AG09319 (cell line): ENCODE results near the gene TLX2.
"Not testable (repeated sequence)": the region's sequence is repeated elsewhere in the genome, so short reads cannot be mapped to it uniquely, and the experiment has no call there.

Experiments
- DNase-seq: peaks from one replicate; pipeline ENCODE4 v3.0.0-alpha.2; 2010; ENCODE audit warnings: low read depth; ENCODE audit errors: extremely low read depth
- TF ChIP-seq, protein P1 (sequence below): IDR thresholded peaks from 2 replicates; pipeline ENCODE4 v1.5.1; 2011; ENCODE audit warnings: low read depth, mild to moderate bottlenecking, inconsistent platforms, low read length, moderate library complexity

TLX2 gene

GRCh38 chr2:74514368-74515270, at the start of gene TLX2:
TLX2 (plus strand) TSS chr2:74514450; CDS start chr2:74514807, 357 bp downstream.
- no peak for DNase-seq
- TF ChIP-seq, protein P1, sequence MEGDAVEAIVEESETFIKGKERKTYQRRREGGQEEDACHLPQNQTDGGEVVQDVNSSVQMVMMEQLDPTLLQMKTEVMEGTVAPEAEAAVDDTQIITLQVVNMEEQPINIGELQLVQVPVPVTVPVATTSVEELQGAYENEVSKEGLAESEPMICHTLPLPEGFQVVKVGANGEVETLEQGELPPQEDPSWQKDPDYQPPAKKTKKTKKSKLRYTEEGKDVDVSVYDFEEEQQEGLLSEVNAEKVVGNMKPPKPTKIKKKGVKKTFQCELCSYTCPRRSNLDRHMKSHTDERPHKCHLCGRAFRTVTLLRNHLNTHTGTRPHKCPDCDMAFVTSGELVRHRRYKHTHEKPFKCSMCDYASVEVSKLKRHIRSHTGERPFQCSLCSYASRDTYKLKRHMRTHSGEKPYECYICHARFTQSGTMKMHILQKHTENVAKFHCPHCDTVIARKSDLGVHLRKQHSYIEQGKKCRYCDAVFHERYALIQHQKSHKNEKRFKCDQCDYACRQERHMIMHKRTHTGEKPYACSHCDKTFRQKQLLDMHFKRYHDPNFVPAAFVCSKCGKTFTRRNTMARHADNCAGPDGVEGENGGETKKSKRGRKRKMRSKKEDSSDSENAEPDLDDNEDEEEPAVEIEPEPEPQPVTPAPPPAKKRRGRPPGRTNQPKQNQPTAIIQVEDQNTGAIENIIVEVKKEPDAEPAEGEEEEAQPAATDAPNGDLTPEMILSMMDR = no peak

DNA sequence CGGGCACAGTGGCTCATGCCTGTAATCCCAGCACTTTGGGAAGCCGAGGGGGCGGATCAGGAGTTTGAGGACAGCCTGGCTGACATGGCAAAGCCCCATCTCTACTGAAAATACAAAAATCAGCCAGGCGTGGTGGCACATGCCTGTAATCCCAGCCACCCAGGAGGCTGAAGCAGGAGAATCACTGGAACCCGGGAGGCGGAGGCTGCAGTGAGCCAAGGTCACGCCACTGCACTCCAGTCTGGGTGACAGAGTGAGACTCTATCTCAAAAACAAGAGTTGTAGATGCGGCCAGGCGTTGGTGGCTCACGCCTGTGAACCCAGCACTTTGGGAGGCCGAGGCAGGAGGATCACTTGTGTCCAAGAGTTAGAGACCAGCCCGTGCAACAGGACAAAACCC, 43.5 kb upstream of the TLX2 start:
- not testable (repeated sequence) for DNase-seq

DNA sequence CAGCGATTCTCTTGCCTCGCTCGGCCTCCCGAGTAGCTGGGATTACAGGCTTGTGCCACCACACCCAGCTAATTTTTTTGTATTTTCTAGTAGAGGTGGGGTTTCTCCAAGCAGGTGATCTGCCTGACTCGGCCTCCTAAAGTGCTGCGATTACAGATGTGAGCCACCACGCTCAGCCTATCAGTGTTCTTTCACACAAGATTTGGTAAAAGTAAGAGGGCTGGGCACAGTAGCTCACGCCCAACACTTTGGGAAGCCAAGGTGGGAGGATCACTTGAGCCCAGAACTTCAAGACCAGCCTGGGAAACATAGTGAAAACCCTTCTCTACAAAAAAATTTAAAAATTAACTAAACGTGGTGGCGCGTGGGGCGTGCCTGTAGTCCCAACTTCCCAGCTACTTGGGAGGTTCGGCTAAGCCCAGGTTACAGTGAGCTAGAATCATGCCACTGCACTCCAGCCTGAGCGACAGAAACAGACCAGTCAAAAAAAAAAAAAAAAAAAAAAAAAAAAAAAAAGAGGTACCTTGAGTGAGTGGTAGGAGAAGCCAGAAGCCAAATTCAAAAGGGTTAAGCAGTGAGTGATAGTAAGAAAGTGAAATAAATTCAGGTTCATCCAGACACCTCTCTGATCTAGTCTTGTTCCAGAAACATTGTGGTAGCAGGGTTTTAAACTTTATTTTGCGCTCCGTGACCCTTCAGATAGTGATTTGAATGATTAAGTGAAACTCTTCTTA, 42.8 kb upstream of the TLX2 start:
- DNase-seq = no peak
- TF ChIP-seq, protein P1 = no peak

DNA sequence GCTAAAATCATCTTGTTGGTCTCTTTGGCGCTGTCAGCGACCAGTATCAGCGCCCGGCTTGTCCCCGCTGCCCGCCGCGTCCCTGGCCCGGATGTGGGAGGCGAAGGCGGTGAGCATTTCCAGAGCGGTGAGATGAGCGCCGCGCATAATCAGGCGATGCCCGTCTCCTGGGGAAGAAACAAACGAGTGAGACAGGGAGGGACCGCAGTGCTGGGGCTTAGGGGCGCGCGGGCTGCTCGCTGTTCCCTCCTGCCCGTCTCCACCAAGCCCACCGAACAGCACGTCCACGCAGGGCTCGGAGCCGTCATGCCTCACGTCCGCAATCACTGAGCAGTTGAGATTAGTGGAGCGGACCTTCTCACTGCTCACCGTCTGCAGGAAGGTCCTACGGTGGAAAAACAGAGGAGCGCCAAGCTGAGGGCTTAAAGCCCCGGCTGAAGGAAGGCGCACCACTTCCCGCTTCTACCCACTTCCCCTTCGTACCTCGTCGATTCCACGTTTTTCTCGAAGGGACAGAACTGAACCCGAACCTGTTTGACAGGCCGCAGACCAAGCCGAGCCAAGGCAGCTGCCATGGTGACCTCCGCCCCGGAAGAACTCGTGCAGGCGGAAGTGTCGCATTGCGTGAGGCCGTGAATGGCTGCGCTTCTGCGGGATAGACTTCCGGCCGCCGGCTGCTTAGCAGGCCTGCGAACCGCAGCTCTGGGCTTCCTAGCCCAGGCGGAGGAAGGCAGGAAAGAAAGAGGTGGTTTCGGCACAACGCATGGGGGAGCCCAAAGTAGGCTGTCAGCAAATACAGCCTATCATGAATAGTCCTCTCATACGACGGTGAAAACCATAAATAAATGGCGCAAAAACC, 41.9 kb upstream of the TLX2 start, which contains the start of gene MRPL53:
Gene MRPL53 (minus strand): TSS at position 595 of the 859 bp plus-strand sequence. CDS start 20 bp downstream, at position 575.
- TF ChIP-seq, protein P1 = no peak
- peak; percentile 75 for DNase-seq

DNA sequence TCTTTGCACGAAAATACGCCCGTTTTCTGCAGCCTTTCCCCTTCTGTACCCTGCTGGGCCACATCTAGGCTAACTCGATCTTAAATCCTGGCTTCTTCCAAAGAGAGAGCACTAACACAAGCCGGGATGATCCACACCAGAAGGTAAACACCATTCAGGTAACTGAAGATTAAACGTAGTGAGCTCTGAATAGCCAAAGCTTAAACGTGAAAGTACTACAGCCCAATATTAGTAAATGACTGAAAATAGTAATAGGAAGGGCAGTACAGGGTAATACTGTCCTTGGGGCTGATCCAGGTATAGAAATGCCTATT, 41.3 kb upstream of the TLX2 start:
- DNase-seq = no peak
- TF ChIP-seq, protein P1 = no peak

- TF ChIP-seq, protein P1 = no peak
- DNase-seq = no peak
These were observed 39.8 kb upstream of the TLX2 start for GRCh38 chr2:74474481-74474880.

- TF ChIP-seq, protein P1 = no peak; the same call in 1 of the 2 replicates
- DNase-seq = no peak
These were observed 39.4 kb upstream of the TLX2 start for GRCh38 chr2:74474899-74475298.
